ENCODE measurements around the gene P4HB. TPM values are rescaled to one million over a fixed set of nuclear protein-coding genes. Genes with fewer than 3 reads are reported as not detected.

Gene P4HB
- total RNA-seq, 1 experiment from 2014 or later, result 1,409 TPM

GRCh38 chr17:81832608-81833159 lies 27.7 kb downstream of the P4HB start:
- no peak for DNase-seq (ENCODE audit: low read depth)

GRCh38 chr17:81831957-81832607 lies 28.3 kb downstream of the P4HB start:
- DNase-seq (ENCODE audit: low read depth), result peak; percentile 19

GRCh38 chr17:81831563-81831956 lies 28.8 kb downstream of the P4HB start:
- DNase-seq (ENCODE audit: low read depth), result no peak

GRCh38 chr17:81829858-81830257 lies 30.5 kb downstream of the P4HB start:
- no peak for DNase-seq (ENCODE audit: low read depth)

- no peak for DNase-seq (ENCODE audit: low read depth)
Observed at GRCh38 chr17:81828656-81829055, 31.7 kb downstream of the P4HB start.

GRCh38 chr17:81825841-81826466 lies 34.4 kb downstream of the P4HB start:
- DNase-seq (ENCODE audit: low read depth), result no peak

GRCh38 chr17:81824595-81824994 lies 35.7 kb downstream of the P4HB start:
- no peak for DNase-seq (ENCODE audit: low read depth)

- no peak for DNase-seq (ENCODE audit: low read depth)
Observed at GRCh38 chr17:81823820-81824550, 36.4 kb downstream of the P4HB start.

- DNase-seq (ENCODE audit: low read depth), result no peak
Observed at GRCh38 chr17:81822996-81823819, 37.1 kb downstream of the P4HB start.

GRCh38 chr17:81822312-81822637 lies 38.1 kb downstream of the P4HB start:
- no peak for DNase-seq (ENCODE audit: low read depth)

GRCh38 chr17:81821603-81822311 lies 38.6 kb downstream of the P4HB start:
- DNase-seq (ENCODE audit: low read depth), result no peak

- no peak for DNase-seq (ENCODE audit: low read depth)
Observed at GRCh38 chr17:81821147-81821546, 39.2 kb downstream of the P4HB start.

- no peak for DNase-seq (ENCODE audit: low read depth)
Observed at GRCh38 chr17:81819708-81820107, 40.6 kb downstream of the P4HB start.

- no peak for DNase-seq (ENCODE audit: low read depth)
Observed at GRCh38 chr17:81817758-81818147, 42.6 kb downstream of the P4HB start.

- no peak for DNase-seq (ENCODE audit: low read depth)
Observed at GRCh38 chr17:81815646-81815986, 44.7 kb downstream of the P4HB start.

- DNase-seq (ENCODE audit: low read depth), result no peak
Observed at GRCh38 chr17:81814748-81815645, 45.3 kb downstream of the P4HB start.

- DNase-seq (ENCODE audit: low read depth), result no peak
Observed at GRCh38 chr17:81813861-81814683, 46.3 kb downstream of the P4HB start.

- DNase-seq (ENCODE audit: low read depth), result no peak
Observed at GRCh38 chr17:81813371-81813684, 47.0 kb downstream of the P4HB start.

- no peak for DNase-seq (ENCODE audit: low read depth)
Observed at GRCh38 chr17:81812571-81813370, 47.6 kb downstream of the P4HB start.
